ENCODE measurements around the gene CPXM1.

- no peak for TF ChIP-seq EZH2phosphoT487 (conservative IDR thresholded peaks at IDR 0.05; ENCODE audit: low read length)
- TF ChIP-seq, protein P1, sequence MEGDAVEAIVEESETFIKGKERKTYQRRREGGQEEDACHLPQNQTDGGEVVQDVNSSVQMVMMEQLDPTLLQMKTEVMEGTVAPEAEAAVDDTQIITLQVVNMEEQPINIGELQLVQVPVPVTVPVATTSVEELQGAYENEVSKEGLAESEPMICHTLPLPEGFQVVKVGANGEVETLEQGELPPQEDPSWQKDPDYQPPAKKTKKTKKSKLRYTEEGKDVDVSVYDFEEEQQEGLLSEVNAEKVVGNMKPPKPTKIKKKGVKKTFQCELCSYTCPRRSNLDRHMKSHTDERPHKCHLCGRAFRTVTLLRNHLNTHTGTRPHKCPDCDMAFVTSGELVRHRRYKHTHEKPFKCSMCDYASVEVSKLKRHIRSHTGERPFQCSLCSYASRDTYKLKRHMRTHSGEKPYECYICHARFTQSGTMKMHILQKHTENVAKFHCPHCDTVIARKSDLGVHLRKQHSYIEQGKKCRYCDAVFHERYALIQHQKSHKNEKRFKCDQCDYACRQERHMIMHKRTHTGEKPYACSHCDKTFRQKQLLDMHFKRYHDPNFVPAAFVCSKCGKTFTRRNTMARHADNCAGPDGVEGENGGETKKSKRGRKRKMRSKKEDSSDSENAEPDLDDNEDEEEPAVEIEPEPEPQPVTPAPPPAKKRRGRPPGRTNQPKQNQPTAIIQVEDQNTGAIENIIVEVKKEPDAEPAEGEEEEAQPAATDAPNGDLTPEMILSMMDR (IDR thresholded peaks at IDR 0.05; ENCODE audit: insufficient read depth, low read length, poor library complexity, severe bottlenecking): no peak
Measured at GRCh38 chr20:2838847-2839671, 38.6 kb upstream of the CPXM1 start.
